Neuronal stem cell (in vitro differentiated cells): ENCODE results near the gene CCDC68.

ENCODE experiments used
- DNase-seq: peaks from one replicate; pipeline ENCODE4 v3.0.0-alpha.2; 2013; ENCODE audit warnings: low spot score
- H2AFZ ChIP-seq: one replicate; pipeline ENCODE4 v1.6.1; 2013; ENCODE audit warnings: mild to moderate bottlenecking, low read length, inconsistent platforms
- H2AK5ac ChIP-seq: 2 replicates; pipeline ENCODE4 v1.6.1; 2013; ENCODE audit warnings: low read depth, mild to moderate bottlenecking, inconsistent platforms, low read length, moderate library complexity, mixed read lengths
- H2BK120ac ChIP-seq: 2 replicates; pipeline ENCODE4 v1.6.1; 2013; ENCODE audit warnings: low read depth, mild to moderate bottlenecking, inconsistent platforms, low read length, moderate library complexity, mixed read lengths
- H2BK12ac ChIP-seq: one replicate; pipeline ENCODE4 v1.6.1; 2013; ENCODE audit warnings: low read length, inconsistent platforms
- H2BK15ac ChIP-seq: 2 replicates; pipeline ENCODE4 v1.6.1; 2013; ENCODE audit warnings: mild to moderate bottlenecking, low read length, inconsistent platforms, mixed read lengths
- H2BK5ac ChIP-seq: one replicate; pipeline ENCODE4 v1.6.1; 2013; ENCODE audit warnings: inconsistent platforms, mild to moderate bottlenecking, low read length, moderate library complexity
- H3K14ac ChIP-seq: one replicate; pipeline ENCODE4 v1.6.1; 2013; ENCODE audit warnings: low read length, inconsistent platforms
- H3K18ac ChIP-seq: 2 replicates; pipeline ENCODE4 v1.6.1; 2013; ENCODE audit warnings: low read length, inconsistent platforms
- H3K23ac ChIP-seq: 2 replicates; pipeline ENCODE4 v1.6.1; 2013; ENCODE audit warnings: low read depth, mild to moderate bottlenecking, mixed read lengths, low read length, inconsistent platforms; ENCODE audit not compliant: poor library complexity
- H3K27ac ChIP-seq: replicated peaks from 3 replicates; pipeline ENCODE4 v1.5.1; 2013; ENCODE audit warnings: low read length, inconsistent platforms
- H3K27me3 ChIP-seq, 3 experiments: 2 replicates each; pipeline ENCODE4 v1.6.1; 2013; ENCODE audit warnings: low read length in 3 of 3, mild to moderate bottlenecking in 2 of 3, inconsistent platforms in 1 of 3, low read depth in 1 of 3, mixed read lengths in 1 of 3, moderate library complexity in 1 of 3; ENCODE audit not compliant: control insufficient read depth in 3 of 3, insufficient read depth in 3 of 3
- H3K36me3 ChIP-seq, 2 donors: replicated peaks in 1 of 2; 2 replicates each; pipeline ENCODE4 v1.6.1; 2013; ENCODE audit warnings: low read length in 2 of 2; ENCODE audit not compliant: control insufficient read depth in 2 of 2, insufficient read depth in 2 of 2
- H3K4ac ChIP-seq: 2 replicates; pipeline ENCODE4 v1.6.1; 2013; ENCODE audit warnings: inconsistent platforms, mild to moderate bottlenecking, low read length, moderate library complexity
- H3K4me1 ChIP-seq, 2 donors: 1 replicate in 1 of 2; 2 replicates in 1 of 2; pipeline ENCODE4 v1.6.1; 2013; ENCODE audit warnings: low read length in 2 of 2, low read depth in 1 of 2; ENCODE audit not compliant: control insufficient read depth in 2 of 2, insufficient read depth in 1 of 2
- H3K4me2 ChIP-seq: one replicate; pipeline ENCODE4 v1.6.1; 2013; ENCODE audit warnings: mild to moderate bottlenecking, low read length, inconsistent platforms; ENCODE audit not compliant: insufficient read depth, poor library complexity, severe bottlenecking
- H3K4me3 ChIP-seq, 2 donors: 2 replicates each; pipeline ENCODE4 v1.5.1; 2013; ENCODE audit warnings: low read length in 2 of 2, mild to moderate bottlenecking in 2 of 2, inconsistent platforms in 1 of 2, moderate library complexity in 1 of 2
- H3K79me1 ChIP-seq: one replicate; pipeline ENCODE4 v1.6.1; 2013; ENCODE audit warnings: low read depth, mild to moderate bottlenecking, inconsistent platforms, low read length, moderate library complexity
- H3K9ac ChIP-seq: one replicate; pipeline ENCODE4 v1.6.1; 2013; ENCODE audit warnings: mild to moderate bottlenecking, low read depth, low read length, inconsistent platforms; ENCODE audit not compliant: poor library complexity
- H3K9me3 ChIP-seq, 2 donors: replicated peaks in 1 of 2; 2 replicates each; pipeline versions ENCODE3 to v1.6.1; 2013; ENCODE audit warnings: low read length in 2 of 2, mild to moderate bottlenecking in 2 of 2, inconsistent platforms in 1 of 2, low read depth in 1 of 2, mixed read lengths in 1 of 2, moderate library complexity in 1 of 2; ENCODE audit not compliant: control insufficient read depth in 2 of 2, insufficient read depth in 1 of 2
- H4K8ac ChIP-seq: one replicate; pipeline ENCODE4 v1.6.1; 2013; ENCODE audit warnings: low read depth, mild to moderate bottlenecking, inconsistent platforms, low read length, moderate library complexity
- H4K91ac ChIP-seq: one replicate; pipeline ENCODE4 v1.6.1; 2013; ENCODE audit warnings: low read length, low read depth, mild to moderate bottlenecking, inconsistent platforms; ENCODE audit not compliant: poor library complexity
- WGBS, 2 donors: extraction: QIAGEN DNeasy Blood & Tissue Kit; methylation state at CpG; one replicate each; pipeline ENCODE4 v1.1.7; 2013; ENCODE audit warnings: missing lambda C conversion rate in 2 of 2, mixed read lengths in 1 of 2; ENCODE audit not compliant: insufficient read length in 2 of 2, insufficient replicate concordance in 1 of 2; ENCODE audit errors: extremely low coverage in 2 of 2; 5-methylcytosine and 5-hydroxymethylcytosine counted together

CCDC68 gene

GRCh38 chr18:54945576-54946125 lies 13.6 kb downstream of the CCDC68 start:
- no peak overlapping the region for H2AFZ ChIP-seq
- H2BK120ac ChIP-seq: no peak overlapping the region
- H2AK5ac ChIP-seq: no peak overlapping the region
- no peak overlapping the region for H2BK15ac ChIP-seq
- H3K27me3 ChIP-seq: no peaks in the 10 kb centered on the region
- no peak overlapping the region for H3K9ac ChIP-seq
- H3K9me3 ChIP-seq: no peaks in the 10 kb centered on the region
- no peak overlapping the region for H3K4me3 ChIP-seq
- no peak overlapping the region for H2BK12ac ChIP-seq
- no peak overlapping the region for H3K27ac ChIP-seq
- no peak overlapping the region for H3K14ac ChIP-seq
- no peak overlapping the region for H3K4ac ChIP-seq
- H3K23ac ChIP-seq: no peak overlapping the region
- DNase-seq: no peak
- no peaks in the 10 kb centered on the region for H3K79me1 ChIP-seq
- WGBS, 2 donors: no CpG with 5 or more reads among the region's 4 CpGs
- H4K91ac ChIP-seq: no peak overlapping the region
- no peak overlapping the region for H4K8ac ChIP-seq
- H2BK5ac ChIP-seq: no peak overlapping the region
- no peaks in the 10 kb centered on the region for H3K36me3 ChIP-seq
- H3K4me1 ChIP-seq: no peaks in the 10 kb centered on the region
- no peak overlapping the region for H3K18ac ChIP-seq
- no peak overlapping the region for H3K4me2 ChIP-seq

- H3K4me1 ChIP-seq: no peaks in the 10 kb centered on the region
- no peak overlapping the region for H2BK15ac ChIP-seq
- no peaks in the 10 kb centered on the region for H3K27me3 ChIP-seq
- H2AK5ac ChIP-seq: no peak overlapping the region
- H3K4me2 ChIP-seq: no peak overlapping the region
- no peak overlapping the region for H4K8ac ChIP-seq
- H2BK5ac ChIP-seq: no peak overlapping the region
- H3K18ac ChIP-seq: no peak overlapping the region
- no peak overlapping the region for H3K27ac ChIP-seq
- no peak overlapping the region for H2BK120ac ChIP-seq
- no peak overlapping the region for H3K14ac ChIP-seq
- no peak overlapping the region for H3K4me3 ChIP-seq
- no peak overlapping the region for H3K4ac ChIP-seq
- no peak overlapping the region for H3K9ac ChIP-seq
- no peaks in the 10 kb centered on the region for H3K36me3 ChIP-seq
- no peaks in the 10 kb centered on the region for H3K9me3 ChIP-seq
- no peak overlapping the region for H3K23ac ChIP-seq
- DNase-seq: no peak
- no peak overlapping the region for H2AFZ ChIP-seq
- no peak overlapping the region for H4K91ac ChIP-seq
- no CpG with 5 or more reads among the region's 3 CpGs for WGBS, 2 donors
- no peaks in the 10 kb centered on the region for H3K79me1 ChIP-seq
- no peak overlapping the region for H2BK12ac ChIP-seq
These were observed 16.7 kb downstream of the CCDC68 start for GRCh38 chr18:54942569-54942968.

- Histone ChIP-seq H3K9ac (no peak overlapping the region), H3K23ac (no peak overlapping the region), H2AK5ac (no peak overlapping the region), H2BK15ac (no peak overlapping the region), H2BK5ac (no peak overlapping the region), H3K4me3 (no peak overlapping the region), H2BK12ac (no peak overlapping the region), H4K91ac (no peak overlapping the region), H3K27ac (no peak overlapping the region), H3K27me3 (no peaks in the 10 kb centered on the region), H3K4ac (no peak overlapping the region), H3K36me3 (no peaks in the 10 kb centered on the region), H4K8ac (no peak overlapping the region), H3K14ac (no peak overlapping the region), H3K18ac (no peak overlapping the region), H3K9me3 (no peaks in the 10 kb centered on the region), H3K4me2 (no peak overlapping the region), H3K79me1 (no peaks in the 10 kb centered on the region), H3K4me1 (no peaks in the 10 kb centered on the region), H2AFZ (no peak overlapping the region), H2BK120ac (no peak overlapping the region)
- no peak for DNase-seq
- WGBS, 2 donors: no CpG with 5 or more reads among the region's 4 CpGs
These were observed 17.1 kb downstream of the CCDC68 start for GRCh38 chr18:54942144-54942543.

GRCh38 chr18:54939361-54939917 lies 19.8 kb downstream of the CCDC68 start:
- H2BK120ac ChIP-seq: no peak overlapping the region
- H4K91ac ChIP-seq: no peak overlapping the region
- H3K4me1 ChIP-seq: no peaks in the 10 kb centered on the region
- no peaks in the 10 kb centered on the region for H3K36me3 ChIP-seq
- H3K14ac ChIP-seq: no peak overlapping the region
- no peak overlapping the region for H3K18ac ChIP-seq
- no peak overlapping the region for H2BK5ac ChIP-seq
- H4K8ac ChIP-seq: no peak overlapping the region
- H3K79me1 ChIP-seq: no peaks in the 10 kb centered on the region
- no peak overlapping the region for H2BK15ac ChIP-seq
- H3K4me2 ChIP-seq: no peak overlapping the region
- H3K27ac ChIP-seq: no peak overlapping the region
- no peak overlapping the region for H3K23ac ChIP-seq
- DNase-seq: no peak
- H2AK5ac ChIP-seq: no peak overlapping the region
- no peak overlapping the region for H2AFZ ChIP-seq
- H3K4me3 ChIP-seq: no peak overlapping the region
- H3K9me3 ChIP-seq: no peaks in the 10 kb centered on the region
- H3K4ac ChIP-seq: no peak overlapping the region
- H3K27me3 ChIP-seq: no peaks in the 10 kb centered on the region
- H2BK12ac ChIP-seq: no peak overlapping the region
- WGBS, 2 donors: no CpG with 5 or more reads among the region's 7 CpGs
- no peak overlapping the region for H3K9ac ChIP-seq
